Nephron progenitor cell (in vitro differentiated cells): ENCODE results near the gene NFAM1.

Source experiments
- DNase-seq: peaks from one replicate; pipeline ENCODE4 v3.0.0; 2021
- H3K27ac Mint-ChIP-seq: 2 replicates; pipeline ENCODE4 v1.8.0; 2021; ENCODE audit warnings: mild to moderate bottlenecking, moderate library complexity, mixed read lengths
- H3K27me3 Mint-ChIP-seq: 2 replicates; pipeline ENCODE4 v1.8.0; 2021; ENCODE audit warnings: mild to moderate bottlenecking, low read depth, mixed read lengths; ENCODE audit not compliant: poor library complexity
- H3K36me3 Mint-ChIP-seq: 2 replicates; pipeline ENCODE4 v1.8.0; 2021; ENCODE audit warnings: low read depth, mixed read lengths
- H3K4me1 Mint-ChIP-seq: 2 replicates; pipeline ENCODE4 v1.8.0; 2021; ENCODE audit warnings: mixed read lengths
- H3K4me3 Mint-ChIP-seq: 2 replicates; pipeline ENCODE4 v1.8.0; 2021; ENCODE audit warnings: mild to moderate bottlenecking, moderate library complexity, mixed read lengths
- H3K9me3 Mint-ChIP-seq: 2 replicates; pipeline ENCODE4 v1.8.0; 2021; ENCODE audit warnings: mild to moderate bottlenecking, moderate library complexity, mixed read lengths
- TF ChIP-seq, protein P1 (sequence below): fragments of 200-600 bp; sonication (generic); IDR thresholded peaks from 2 replicates; pipeline ENCODE4 v1.5.0; 2021; ENCODE audit warnings: antibody characterized with exemption

NFAM1 gene

DNA sequence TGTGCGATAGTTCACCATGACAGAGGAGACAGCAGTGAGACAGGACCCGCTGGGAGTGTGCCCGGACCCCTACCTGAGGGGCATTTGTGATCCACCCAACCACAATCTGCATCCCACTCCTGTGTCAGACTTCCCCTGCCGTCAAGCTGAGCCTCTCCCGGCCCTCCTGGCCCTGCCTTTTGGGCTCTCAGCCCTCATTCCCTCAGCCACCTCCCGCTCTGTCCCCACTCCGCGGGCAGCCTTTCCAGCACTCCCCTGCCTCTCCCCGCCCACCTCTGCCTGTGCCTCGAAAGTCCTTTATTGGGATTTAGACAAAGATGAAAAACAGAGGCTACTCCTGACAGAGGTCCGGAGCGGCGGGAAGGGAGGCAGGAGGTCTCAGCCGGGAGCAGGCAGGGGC, 4.2 kb downstream of the NFAM1 start:
- no peaks in the 10 kb centered on the region for H3K36me3 Mint-ChIP-seq
- DNase-seq: no peak
- no peak overlapping the region for H3K4me3 Mint-ChIP-seq
- TF ChIP-seq, protein P1, sequence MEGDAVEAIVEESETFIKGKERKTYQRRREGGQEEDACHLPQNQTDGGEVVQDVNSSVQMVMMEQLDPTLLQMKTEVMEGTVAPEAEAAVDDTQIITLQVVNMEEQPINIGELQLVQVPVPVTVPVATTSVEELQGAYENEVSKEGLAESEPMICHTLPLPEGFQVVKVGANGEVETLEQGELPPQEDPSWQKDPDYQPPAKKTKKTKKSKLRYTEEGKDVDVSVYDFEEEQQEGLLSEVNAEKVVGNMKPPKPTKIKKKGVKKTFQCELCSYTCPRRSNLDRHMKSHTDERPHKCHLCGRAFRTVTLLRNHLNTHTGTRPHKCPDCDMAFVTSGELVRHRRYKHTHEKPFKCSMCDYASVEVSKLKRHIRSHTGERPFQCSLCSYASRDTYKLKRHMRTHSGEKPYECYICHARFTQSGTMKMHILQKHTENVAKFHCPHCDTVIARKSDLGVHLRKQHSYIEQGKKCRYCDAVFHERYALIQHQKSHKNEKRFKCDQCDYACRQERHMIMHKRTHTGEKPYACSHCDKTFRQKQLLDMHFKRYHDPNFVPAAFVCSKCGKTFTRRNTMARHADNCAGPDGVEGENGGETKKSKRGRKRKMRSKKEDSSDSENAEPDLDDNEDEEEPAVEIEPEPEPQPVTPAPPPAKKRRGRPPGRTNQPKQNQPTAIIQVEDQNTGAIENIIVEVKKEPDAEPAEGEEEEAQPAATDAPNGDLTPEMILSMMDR: no peak
- H3K4me1 Mint-ChIP-seq: peaks cover 63% of the 10 kb centered on the region
- no peaks in the 10 kb centered on the region for H3K9me3 Mint-ChIP-seq
- H3K27me3 Mint-ChIP-seq: peaks cover 58% of the 10 kb centered on the region
- no peak overlapping the region for H3K27ac Mint-ChIP-seq

DNA sequence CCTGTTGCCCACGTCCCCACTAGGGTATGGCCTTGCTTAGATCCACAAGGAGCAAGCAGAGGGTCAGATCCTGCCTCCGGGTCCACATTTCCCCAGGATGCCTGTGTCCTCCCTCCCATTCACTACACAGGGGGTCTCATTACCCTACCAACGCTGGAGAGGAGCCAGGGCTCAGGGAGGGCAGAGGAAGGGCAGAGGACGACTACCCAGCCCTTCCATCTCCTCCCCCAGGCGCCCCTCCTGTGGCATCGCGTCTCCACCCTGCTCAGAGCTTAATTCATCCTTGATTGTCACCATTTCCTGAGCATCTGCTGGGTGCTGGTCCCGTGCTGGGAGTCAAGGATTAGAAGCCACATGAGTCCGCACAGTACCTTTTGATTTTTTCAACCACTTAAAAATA, 5.0 kb downstream of the NFAM1 start:
- no peak for DNase-seq
- Mint-ChIP-seq H3K27ac (no peak overlapping the region), H3K4me1 (peaks cover 61% of the 10 kb centered on the region), H3K9me3 (no peaks in the 10 kb centered on the region), H3K27me3 (peaks cover 65% of the 10 kb centered on the region), H3K36me3 (no peaks in the 10 kb centered on the region), H3K4me3 (no peak overlapping the region)
- TF ChIP-seq, protein P1: no peak

GRCh38 chr22:42425989-42426355, 6.2 kb downstream of the NFAM1 start:
- Mint-ChIP-seq H3K27ac (no peak overlapping the region), H3K36me3 (no peaks in the 10 kb centered on the region)

DNA sequence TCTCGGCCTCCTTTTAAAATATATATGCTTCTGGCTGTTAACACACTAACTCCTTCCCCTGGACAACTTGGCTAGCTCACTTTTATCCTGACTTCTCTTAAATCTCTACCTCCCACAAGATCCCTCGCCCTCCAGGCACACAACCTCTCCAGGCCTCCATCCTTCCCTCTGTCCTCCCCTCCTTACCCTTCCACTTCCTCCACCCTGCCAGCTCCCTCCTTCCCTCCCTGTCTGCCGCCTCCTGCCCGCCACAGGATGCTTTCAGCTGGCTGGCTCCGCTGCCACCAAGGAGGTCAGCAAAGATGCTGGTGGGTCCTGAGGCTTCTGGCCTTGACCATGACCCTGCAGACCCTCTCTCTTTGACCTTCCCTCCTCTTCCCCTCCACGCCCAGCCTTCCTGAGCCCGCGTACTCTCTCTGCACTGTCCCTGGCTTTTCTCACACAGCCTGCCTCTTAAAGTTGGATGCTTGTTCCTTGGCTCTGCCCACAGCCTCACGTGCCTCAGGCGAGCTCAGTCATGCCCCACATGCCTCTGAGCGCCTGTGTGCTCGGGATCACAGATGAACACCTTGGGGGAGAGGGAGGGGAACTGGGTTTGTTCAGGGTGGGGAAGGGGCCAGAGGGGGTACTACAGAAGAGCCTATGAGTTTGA, 6.7 kb downstream of the NFAM1 start:
- TF ChIP-seq, protein P1: no peak
- Mint-ChIP-seq H3K9me3 (no peaks in the 10 kb centered on the region), H3K4me3 (no peak overlapping the region), H3K27me3 (peaks cover 67% of the 10 kb centered on the region), H3K4me1 (peaks cover 59% of the 10 kb centered on the region), H3K27ac (no peak overlapping the region), H3K36me3 (no peaks in the 10 kb centered on the region)
- no peak for DNase-seq

More at GRCh38 chr22:42425989-42426355, 6.2 kb downstream of the NFAM1 start:
- Mint-ChIP-seq H3K4me1 (peaks cover 59% of the 10 kb centered on the region), H3K4me3 (no peak overlapping the region), H3K9me3 (no peaks in the 10 kb centered on the region), H3K27me3 (peaks cover 70% of the 10 kb centered on the region)
- DNase-seq: no peak
- TF ChIP-seq, protein P1: no peak

DNA sequence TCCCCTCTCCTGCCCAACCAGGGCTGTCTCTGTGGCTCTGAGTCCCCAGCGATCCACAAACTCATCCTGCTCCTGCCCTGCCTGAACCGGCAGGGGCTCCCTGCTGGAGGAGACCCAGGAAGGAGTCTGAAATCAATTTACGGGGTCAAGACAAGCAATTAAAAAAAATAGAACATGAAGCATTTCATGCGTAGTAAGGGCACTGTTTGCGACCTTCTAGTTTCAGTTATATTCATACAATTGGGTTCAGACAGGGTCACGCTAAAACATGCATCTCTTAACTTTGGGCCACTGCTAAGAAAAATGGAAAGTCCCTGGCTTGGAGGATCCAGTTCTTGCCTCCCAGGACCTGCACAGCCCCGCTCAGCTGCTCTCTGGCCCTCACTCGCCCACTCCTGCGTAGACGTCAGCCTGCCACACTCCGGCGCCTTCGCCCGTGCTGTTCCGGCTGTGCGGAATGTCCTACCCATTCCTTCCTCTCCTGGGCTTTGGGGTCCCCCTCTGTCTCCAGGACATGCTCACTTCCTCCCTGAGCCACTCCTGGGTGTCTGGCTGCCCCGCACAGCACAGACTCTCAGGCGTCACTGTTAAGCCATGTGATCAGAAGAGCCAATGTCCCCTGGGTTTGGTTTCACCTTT, 12.8 kb downstream of the NFAM1 start:
- DNase-seq: peak; percentile 35
- Mint-ChIP-seq H3K4me3 (peak overlapping the region; percentile 35), H3K27ac (peak overlapping the region; percentile 72), H3K27me3 (peaks cover 42% of the 10 kb centered on the region), H3K9me3 (no peaks in the 10 kb centered on the region), H3K36me3 (no peaks in the 10 kb centered on the region), H3K4me1 (peaks cover 75% of the 10 kb centered on the region)
- TF ChIP-seq, protein P1: no peak

GRCh38 chr22:42418811-42419242, 13.4 kb downstream of the NFAM1 start:
- TF ChIP-seq, protein P1: no peak
- Mint-ChIP-seq H3K4me3 (no peak overlapping the region), H3K4me1 (peaks cover 77% of the 10 kb centered on the region), H3K27ac (peak overlapping the region; percentile 72), H3K36me3 (no peaks in the 10 kb centered on the region), H3K27me3 (peaks cover 39% of the 10 kb centered on the region), H3K9me3 (no peaks in the 10 kb centered on the region)
- no peak for DNase-seq
